Sigmoid colon (tissue), 7 donors: Measurements from ENCODE around the gene HOXD12. TPM values are rescaled to one million over a fixed set of nuclear protein-coding genes. Genes with fewer than 3 reads are reported as not detected.

Source experiments
- DNase-seq: peaks from one replicate; pipeline ENCODE4 v3.0.0-alpha.2; 2019
- H3K27ac ChIP-seq, 4 donors: fragments of 200-600 bp; sonication (generic); one replicate each; pipeline ENCODE4 v1.5.1; 2016 to 2019; ENCODE audit warnings: mild to moderate bottlenecking in 1 of 4
- H3K27me3 ChIP-seq, 3 donors: fragments of 200-600 bp; sonication (generic); one replicate each; pipeline ENCODE4 v1.5.1; 2019; ENCODE audit warnings: mild to moderate bottlenecking in 1 of 3
- H3K36me3 ChIP-seq, 4 donors: fragments of 200-600 bp; sonication (generic); one replicate each; pipeline ENCODE4 v1.5.1; 2016 to 2019
- H3K4me1 ChIP-seq, 4 donors: fragments of 200-600 bp; sonication (generic); one replicate each; pipeline ENCODE4 v1.5.1; 2017 to 2019
- H3K4me3 ChIP-seq, 4 donors: fragments of 200-600 bp; sonication (generic); one replicate each; pipeline ENCODE4 v1.5.1; 2017 to 2019; ENCODE audit warnings: mild to moderate bottlenecking in 2 of 4, moderate library complexity in 1 of 4
- H3K9me3 ChIP-seq, 4 donors: fragments of 200-600 bp in 3 of 4; sonication (generic) in 3 of 4; one replicate each; pipeline versions ENCODE4 v1.5.1 to v1.6.1; 2013 to 2019
- CTCF ChIP-seq, 4 experiments: fragments of 450-650 bp in 3 of 4; fragments of 200-600 bp in 1 of 4; IDR thresholded peaks; one replicate each; pipeline ENCODE4 v1.5.1; 2016 to 2019; ENCODE audit warnings: antibody characterized with exemption in 4 of 4, mild to moderate bottlenecking in 3 of 4, moderate library complexity in 2 of 4
- EP300 ChIP-seq, 4 donors: sonication (generic); formaldehyde crosslinking; IDR thresholded peaks; one replicate each; pipeline ENCODE4 v1.6.1; 2017; ENCODE audit warnings: antibody characterized with exemption in 4 of 4
- POLR2A ChIP-seq, 2 donors: fragments of 450-650 bp; IDR thresholded peaks; one replicate each; pipeline ENCODE4 v1.6.1; 2016; ENCODE audit warnings: antibody characterized with exemption in 2 of 2, mild to moderate bottlenecking in 2 of 2, moderate library complexity in 2 of 2
- POLR2AphosphoS5 ChIP-seq, 4 donors: sonication (generic); formaldehyde crosslinking; IDR thresholded peaks; one replicate each; pipeline ENCODE4 v1.6.1; 2017; ENCODE audit warnings: antibody characterized with exemption in 4 of 4
- WGBS, 2 donors: extraction: QIAGEN DNeasy Blood & Tissue Kit; methylation state at CpG; one replicate each; pipeline ENCODE4 v1.1.7; 2013; 5-methylcytosine and 5-hydroxymethylcytosine counted together
- intact Hi-C: fragments of 100-400 bp; cut with DNase I; formaldehyde crosslinking; loops from one replicate; pipeline ENCODE4 v1.15.1; 2023
- polyA plus RNA-seq, 3 donors: library from polyadenylated mRNA; stranded (reverse); fragments of 200-250 nt; gene quantifications; one replicate each; pipeline ENCODE4 v1.2.3, GENCODE V29; 2013
- total RNA-seq, 4 donors: library from RNA; depleted of rRNA; stranded (reverse); fragments of >200 nt; gene quantifications; one replicate each; pipeline ENCODE4 v1.1.0, GENCODE V29; 2016
- donor health status: healthy with polysubstance abuse.
- donor health status: Bipolar disorder and iron deficiency.
- donor health status: healthy.

The HOXD12 gene
- total and polyA plus RNA-seq, 7 donors = 0.15 to 1.8 (median 1.5) TPM; not detected in 3

- H3K36me3 ChIP-seq = no peaks in the 10 kb centered on the region
- H3K27me3 ChIP-seq = peaks cover 0 to 98% (median 35%) of the 10 kb centered on the region in 3 donors
- no peak for TF ChIP-seq CTCF (IDR thresholded peaks at IDR 0.05)
- TF ChIP-seq POLR2A (IDR thresholded peaks at IDR 0.05) = no peak
- peak; percentile 19 to 66 (median 56) for TF ChIP-seq POLR2AphosphoS5 (IDR thresholded peaks at IDR 0.05)
- no peak for TF ChIP-seq EP300 (IDR thresholded peaks at IDR 0.05)
- H3K4me3 ChIP-seq = peak overlapping the region; percentile 45 to 70 (median 68)
- H3K4me1 ChIP-seq = peaks cover 0 to 46% (median 39%) of the 10 kb centered on the region in 4 donors
- WGBS, 2 donors = 13% methylated on average over 16 of the region's 16 CpGs
- DNase-seq = no peak
- H3K9me3 ChIP-seq = no peaks in the 10 kb centered on the region
- intact Hi-C loops = loop anchor here (2.0 to 5.0 kb wide), 3 partner anchors 16 to 929 kb away; partner anchors contain the start of gene ATF2
- peak overlapping the region in 3 of 4 donors; percentile 92 to 96 (median 94) for H3K27ac ChIP-seq
These were observed 3.2 kb upstream of the HOXD12 start for GRCh38 chr2:176096243-176096985.

DNA sequence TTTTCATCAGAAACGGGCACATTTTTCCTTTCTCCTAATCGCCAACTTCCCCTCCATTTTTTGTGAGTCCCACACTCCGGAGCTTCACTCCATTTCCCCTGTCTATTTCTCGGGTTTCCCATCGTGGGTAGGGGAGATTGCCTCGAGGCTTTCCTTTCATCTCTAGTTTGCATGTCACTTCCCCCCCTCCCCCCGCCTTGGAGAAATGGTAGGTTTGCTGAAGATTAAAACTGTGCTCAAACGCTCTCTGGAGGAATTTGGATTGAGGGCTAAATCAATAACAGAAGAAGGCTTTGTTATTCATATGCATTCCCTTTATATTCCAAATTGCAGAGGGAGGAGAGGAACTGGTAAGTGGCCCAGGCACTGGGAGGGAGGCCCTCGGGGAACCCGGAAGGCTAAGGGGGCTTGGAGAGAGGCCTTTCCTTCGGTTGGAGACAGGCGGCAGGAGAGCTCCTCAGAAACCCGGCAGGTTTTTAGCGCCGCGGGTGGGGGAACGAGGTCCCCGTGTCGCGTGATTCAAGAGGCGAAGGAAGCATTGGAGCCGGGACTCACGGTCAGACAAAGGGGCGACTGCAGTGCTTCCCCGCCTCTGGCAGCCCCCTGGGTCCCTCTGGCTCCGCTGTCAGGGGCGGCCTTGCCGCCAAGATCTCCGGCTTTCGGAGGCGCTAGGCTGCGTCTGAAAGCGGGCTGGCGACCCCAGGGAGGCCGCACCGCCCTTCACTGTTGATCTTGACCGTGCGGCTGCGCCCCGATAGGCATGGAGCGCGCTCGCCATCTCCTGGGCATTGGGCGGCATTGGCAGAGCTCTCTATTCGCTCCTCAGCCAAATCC, 2.4 kb upstream of the HOXD12 start:
- DNase-seq = peak; percentile 92
- Histone ChIP-seq H3K4me3 (peak overlapping the region; percentile 45 to 70 (median 68)), H3K36me3 (no peaks in the 10 kb centered on the region), H3K27ac (peak overlapping the region in 3 of 4 donors; percentile 92 to 96 (median 94)), H3K27me3 (peaks cover 0 to 98% (median 35%) of the 10 kb centered on the region in 3 donors), H3K4me1 (peaks cover 0 to 41% (median 34%) of the 10 kb centered on the region in 4 donors), H3K9me3 (no peaks in the 10 kb centered on the region)
- intact Hi-C loops = loop anchor here (2.0 to 5.0 kb wide), 3 partner anchors 16 to 930 kb away; partner anchors contain the start of gene ATF2
- 1 to 2% methylated on average over 45 of the region's 45 CpGs for WGBS, 2 donors
- peak in 3 of 4 donors; percentile 40 to 71 (median 63) for TF ChIP-seq POLR2AphosphoS5 (IDR thresholded peaks at IDR 0.05)
- no peak for TF ChIP-seq POLR2A (IDR thresholded peaks at IDR 0.05)
- TF ChIP-seq CTCF (IDR thresholded peaks at IDR 0.05) = peak; percentile 70 to 95 (median 88)
- no peak for TF ChIP-seq EP300 (IDR thresholded peaks at IDR 0.05)

DNA sequence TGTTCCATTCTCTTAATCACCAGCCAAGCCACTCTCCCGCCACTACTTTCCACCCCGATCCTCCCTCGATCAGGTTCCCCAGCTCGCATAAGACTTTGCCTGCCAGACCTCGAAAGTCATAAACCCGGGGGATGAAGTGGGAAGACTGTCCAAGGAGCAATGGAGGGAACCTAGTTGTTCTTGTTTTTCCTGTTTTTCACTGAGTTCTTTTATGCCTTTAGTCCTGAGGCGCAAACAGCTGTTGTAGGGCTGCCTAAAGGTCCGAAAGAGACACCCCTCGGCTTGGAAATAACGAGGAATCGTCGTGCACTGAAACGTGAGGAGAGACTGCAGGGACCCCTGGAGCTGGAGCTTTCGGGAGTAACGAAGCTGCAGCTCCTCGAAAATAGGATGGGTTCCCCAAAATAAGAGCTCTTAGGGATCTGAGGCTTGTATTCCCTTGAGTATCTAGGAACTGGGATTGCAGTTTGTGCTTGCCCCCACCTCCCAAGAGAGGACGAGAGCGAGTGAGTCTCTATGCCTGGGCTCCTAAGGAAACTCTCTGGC, 1.7 kb upstream of the HOXD12 start:
- Histone ChIP-seq H3K27ac (peak overlapping the region in 3 of 4 donors; percentile 92 to 96 (median 94)), H3K27me3 (peaks cover 0 to 96% (median 31%) of the 10 kb centered on the region in 3 donors), H3K36me3 (no peaks in the 10 kb centered on the region), H3K4me3 (peak overlapping the region; percentile 45 to 70 (median 68)), H3K4me1 (peaks cover 0 to 40% (median 33%) of the 10 kb centered on the region in 4 donors), H3K9me3 (no peaks in the 10 kb centered on the region)
- no peak for DNase-seq
- intact Hi-C loops = loop anchor here (2.0 to 5.0 kb wide), 3 partner anchors 17 to 931 kb away; partner anchors contain the start of gene ATF2
- WGBS, 2 donors = 3% methylated on average over 18 of the region's 18 CpGs
- TF ChIP-seq POLR2AphosphoS5 (IDR thresholded peaks at IDR 0.05) = peak in 2 of 4 donors; percentile 3 to 27
- TF ChIP-seq POLR2A (IDR thresholded peaks at IDR 0.05) = peak in 1 of 2 donors; percentile 46
- TF ChIP-seq EP300 (IDR thresholded peaks at IDR 0.05) = no peak
- peak in 2 of 4 experiments; percentile 0 to 3 for TF ChIP-seq CTCF (IDR thresholded peaks at IDR 0.05)

GRCh38 chr2:176098366-176099158, 1.0 kb upstream of the HOXD12 start:
- intact Hi-C loops = loop anchor here (5.0 kb wide), 2 partner anchors 846 to 931 kb away; partner anchors contain the start of gene ATF2
- Histone ChIP-seq H3K4me3 (peak overlapping the region; percentile 45 to 70 (median 68)), H3K27me3 (peaks cover 0 to 95% (median 27%) of the 10 kb centered on the region in 3 donors), H3K36me3 (no peaks in the 10 kb centered on the region), H3K4me1 (peaks cover 0 to 40% (median 34%) of the 10 kb centered on the region in 4 donors), H3K9me3 (no peaks in the 10 kb centered on the region), H3K27ac (peak overlapping the region in 3 of 4 donors; percentile 92 to 96 (median 94))
- DNase-seq = no peak
- TF ChIP-seq POLR2A (IDR thresholded peaks at IDR 0.05) (no peak), POLR2AphosphoS5 (IDR thresholded peaks at IDR 0.05) (no peak), EP300 (IDR thresholded peaks at IDR 0.05) (no peak), CTCF (IDR thresholded peaks at IDR 0.05) (no peak)
- 13 to 15% methylated on average over 35 of the region's 35 CpGs for WGBS, 2 donors
